Neural cell (in vitro differentiated cells): ENCODE data around the gene RAD51B. TPM values are rescaled to one million over a fixed set of nuclear protein-coding genes. Genes with fewer than 3 reads are reported as not detected.

Experiments
- H2AFZ ChIP-seq: fragments of 200-600, 300-800 bp; sonication (generic), shearing (Covaris generic); 2 replicates; pipeline ENCODE4 v1.6.0; 2014; ENCODE audit warnings: low read depth, mild to moderate bottlenecking, antibody characterized with exemption, low read length, moderate library complexity
- H3F3A ChIP-seq: fragments of 200-600 bp; shearing (Covaris generic); 2 replicates; pipeline ENCODE4 v1.6.1; 2016; ENCODE audit warnings: mild to moderate bottlenecking, moderate library complexity, mixed read lengths, antibody characterized with exemption, low read length; ENCODE audit not compliant: insufficient read depth, poor library complexity, severe bottlenecking
- H3K27ac ChIP-seq: fragments of 200-600, 300-800 bp; sonication (generic), shearing (Covaris generic); 2 replicates; pipeline ENCODE4 v1.5.1; 2014; ENCODE audit warnings: mild to moderate bottlenecking, low read length, moderate library complexity
- H3K27me3 ChIP-seq: fragments of 300-800, 200-600 bp; sonication (generic), shearing (Covaris generic); 2 replicates; pipeline ENCODE4 v1.6.0; 2014; ENCODE audit warnings: mild to moderate bottlenecking, low read depth, low read length, moderate library complexity; ENCODE audit not compliant: insufficient read depth
- H3K36me3 ChIP-seq: fragments of 300-800, 200-600 bp; sonication (generic), shearing (Covaris generic); 2 replicates; pipeline ENCODE4 v1.5.1; 2014; ENCODE audit warnings: mild to moderate bottlenecking, antibody characterized with exemption, low read length, moderate library complexity; ENCODE audit not compliant: insufficient read depth
- H3K4me2 ChIP-seq: fragments of 300-800, 200-600 bp; sonication (generic), shearing (Covaris generic); 2 replicates; pipeline ENCODE4 v1.6.0; 2014; ENCODE audit warnings: mild to moderate bottlenecking, low read length
- H3K4me3 ChIP-seq: fragments of 300-800, 200-600 bp; sonication (generic), shearing (Covaris generic); 2 replicates; pipeline ENCODE4 v1.5.1; 2014; ENCODE audit warnings: mild to moderate bottlenecking, low read length, moderate library complexity
- H3K79me2 ChIP-seq: fragments of 200-600 bp; shearing (Covaris generic); replicated peaks from 2 replicates; pipeline ENCODE4 v1.6.0; 2014; ENCODE audit warnings: mild to moderate bottlenecking, low read length, moderate library complexity; ENCODE audit not compliant: insufficient read depth
- H3K9ac ChIP-seq: fragments of 300-800, 200-600 bp; sonication (generic), shearing (Covaris generic); 2 replicates; pipeline ENCODE4 v1.6.1; 2016; ENCODE audit warnings: mild to moderate bottlenecking, low read length, mixed read lengths
- H3K9me2 ChIP-seq: fragments of 200-600 bp; shearing (Covaris generic); 2 replicates; pipeline ENCODE4 v1.6.1; 2016; ENCODE audit warnings: mild to moderate bottlenecking, low read length, mixed read lengths; ENCODE audit not compliant: insufficient read depth
- H3K9me3 ChIP-seq: fragments of 200-600, 300-800 bp; sonication (generic), shearing (Covaris generic); 2 replicates; pipeline ENCODE4 v1.6.1; 2016; ENCODE audit warnings: mild to moderate bottlenecking, mixed run types, low read length, moderate library complexity, mixed read lengths
- H4K20me1 ChIP-seq: fragments of 200-600 bp; shearing (Covaris generic); 2 replicates; pipeline ENCODE4 v1.6.1; 2016; ENCODE audit warnings: mild to moderate bottlenecking, mixed run types; ENCODE audit not compliant: insufficient read depth
- CTCF ChIP-seq: fragments of 450-650 bp; IDR thresholded peaks from 2 replicates; pipeline ENCODE4 v1.5.1; 2014; ENCODE audit warnings: antibody characterized with exemption, mild to moderate bottlenecking, moderate library complexity; ENCODE audit not compliant: poor library complexity, severe bottlenecking
- EP300 ChIP-seq: fragments of 450-650 bp; conservative IDR thresholded peaks from 2 replicates; pipeline ENCODE4 v1.6.1; 2014; ENCODE audit warnings: antibody characterized with exemption, mild to moderate bottlenecking, moderate library complexity; ENCODE audit not compliant: poor library complexity, severe bottlenecking
- EZH2 ChIP-seq: fragments of 200-600, 300-800 bp; shearing (Covaris generic), sonication (generic); IDR thresholded peaks from 2 replicates; pipeline ENCODE4 v1.6.1; 2014; ENCODE audit warnings: antibody characterized with exemption, low read length, borderline replicate concordance, mild to moderate bottlenecking; ENCODE audit not compliant: insufficient read depth, poor library complexity, severe bottlenecking
- MXI1 ChIP-seq: fragments of 450-650 bp; conservative IDR thresholded peaks from 2 replicates; pipeline ENCODE4 v1.6.1; 2014; ENCODE audit warnings: antibody characterized with exemption, mild to moderate bottlenecking; ENCODE audit not compliant: poor library complexity, severe bottlenecking
- POLR2AphosphoS5 ChIP-seq: IDR thresholded peaks from 2 replicates; pipeline ENCODE4 v1.6.1; 2012
- RAD21 ChIP-seq: fragments of 450-650 bp; conservative IDR thresholded peaks from 2 replicates; pipeline ENCODE4 v1.6.1; 2014; ENCODE audit warnings: antibody characterized with exemption, mild to moderate bottlenecking, moderate library complexity
- REST ChIP-seq: IDR thresholded peaks from 2 replicates; pipeline ENCODE4 v1.6.1; 2012; ENCODE audit warnings: borderline replicate concordance
- SMC3 ChIP-seq: fragments of 450-650 bp; conservative IDR thresholded peaks from 2 replicates; pipeline ENCODE4 v1.6.1; 2014; ENCODE audit warnings: antibody characterized with exemption, mild to moderate bottlenecking, moderate library complexity; ENCODE audit not compliant: poor library complexity
- TAF1 ChIP-seq: IDR thresholded peaks from 2 replicates; pipeline ENCODE4 v1.6.1; 2012; ENCODE audit warnings: low read depth
- polyA plus RNA-seq: library from polyadenylated mRNA; depleted of rRNA; stranded (reverse); fragments of >200 nt; gene quantifications from 2 replicates; pipeline ENCODE4 v1.2.3, GENCODE V29; 2014

The RAD51B gene
- polyA plus RNA-seq, 1 donor from 2014 or later, result 3.1 TPM

- no peaks in the 10 kb centered on the region for H3K27me3 ChIP-seq
- no peaks in the 10 kb centered on the region for H4K20me1 ChIP-seq
- H3K9me2 ChIP-seq, result no peaks in the 10 kb centered on the region
- H3K9ac ChIP-seq, result no peak overlapping the region
- H2AFZ ChIP-seq, result no peak overlapping the region
- no peak for TF ChIP-seq RAD21
- TF ChIP-seq SMC3, result no peak
- no peak for TF ChIP-seq REST
- TF ChIP-seq POLR2AphosphoS5, result no peak
- TF ChIP-seq TAF1, result no peak
- TF ChIP-seq EP300, result no peak
- no peak for TF ChIP-seq EZH2
- no peak for TF ChIP-seq MXI1
- no peak for TF ChIP-seq CTCF
- H3K27ac ChIP-seq, result no peak overlapping the region
- H3F3A ChIP-seq, result no peaks in the 10 kb centered on the region
- no peaks in the 10 kb centered on the region for H3K9me3 ChIP-seq
- no peak overlapping the region for H3K4me2 ChIP-seq
- H3K36me3 ChIP-seq, result no peaks in the 10 kb centered on the region
- no peaks in the 10 kb centered on the region for H3K79me2 ChIP-seq
- H3K4me3 ChIP-seq, result no peak overlapping the region
Observed at GRCh38 chr14:68503186-68503825, 683.7 kb downstream of the RAD51B start.

GRCh38 chr14:68504861-68505260 is 685.3 kb downstream of the RAD51B start:
- Histone ChIP-seq H3K36me3 (no peaks in the 10 kb centered on the region), H3K27me3 (no peaks in the 10 kb centered on the region), H3K27ac (no peak overlapping the region), H3K9ac (no peak overlapping the region), H3K9me2 (no peaks in the 10 kb centered on the region), H2AFZ (no peak overlapping the region), H3K4me3 (no peak overlapping the region), H3F3A (no peaks in the 10 kb centered on the region), H4K20me1 (no peaks in the 10 kb centered on the region), H3K4me2 (no peak overlapping the region), H3K9me3 (no peaks in the 10 kb centered on the region), H3K79me2 (no peaks in the 10 kb centered on the region)
- no peak for TF ChIP-seq RAD21
- TF ChIP-seq REST, result no peak
- TF ChIP-seq SMC3, result no peak
- TF ChIP-seq EZH2, result no peak
- TF ChIP-seq TAF1, result no peak
- no peak for TF ChIP-seq MXI1
- TF ChIP-seq CTCF, result no peak
- TF ChIP-seq EP300, result no peak
- TF ChIP-seq POLR2AphosphoS5, result no peak
